ENCODE measurements around the gene ATP13A3. TPM values are rescaled to one million over a fixed set of nuclear protein-coding genes. Genes with fewer than 3 reads are reported as not detected.
"Not testable (repeated sequence)": the region's sequence is repeated elsewhere in the genome, so short reads cannot be mapped to it uniquely, and the experiment has no call there.

ATP13A3 gene
- total RNA-seq = 100 to 1,000 TPM in 1 of 2 donors, 10 to 100 TPM in 1; 97.7 to 121 TPM

GRCh38 chr3:194486540-194487288 is at the start of gene ATP13A3:
ATP13A3 (minus strand) TSS chr3:194487002; CDS start chr3:194462190, 24,812 bp downstream.
- Mint-ChIP-seq H3K36me3 (ENCODE audit: insufficient read depth in 2 of 2) (peaks cover 10 to 17% of the 10 kb centered on the region in 2 donors), H3K9me3 (peaks cover 0 to 4% of the 10 kb centered on the region in 2 donors)
- DNase-seq = peak; percentile 91

GRCh38 chr3:194535199-194535598 is 48.4 kb upstream of the ATP13A3 start:
- H3K4me1 Mint-ChIP-seq (ENCODE audit: low read depth); H3K4me3 Mint-ChIP-seq; DNase-seq; ATAC-seq (replicated peaks in 1 of 2); H3K27ac Mint-ChIP-seq; H3K9me3 Mint-ChIP-seq; H3K27me3 Mint-ChIP-seq (ENCODE audit: low read depth): not testable (repeated sequence)
- H3K36me3 Mint-ChIP-seq (ENCODE audit: insufficient read depth in 2 of 2) = peaks cover 3 to 11% of the 10 kb centered on the region in 2 donors

More at GRCh38 chr3:194486540-194487288, at the start of gene ATP13A3:
- peak within 1 kb of the TSS; percentile 92 to 99 for H3K4me3 Mint-ChIP-seq
- peaks cover 71% of the 10 kb centered on the region for H3K4me1 Mint-ChIP-seq (ENCODE audit: low read depth)
- peak within 1 kb of the TSS; percentile 99 for H3K27ac Mint-ChIP-seq
- ATAC-seq (replicated peaks in 1 of 2) = peak; percentile 81 to 85
- no peaks in the 10 kb centered on the region for H3K27me3 Mint-ChIP-seq (ENCODE audit: low read depth)

GRCh38 chr3:194534243-194534642 is 47.4 kb upstream of the ATP13A3 start:
- H3K4me3 Mint-ChIP-seq = no peak overlapping the region
- H3K4me1 Mint-ChIP-seq (ENCODE audit: low read depth) = no peaks in the 10 kb centered on the region
- H3K27ac Mint-ChIP-seq = no peak overlapping the region
- peaks cover 3 to 11% of the 10 kb centered on the region in 2 donors for H3K36me3 Mint-ChIP-seq (ENCODE audit: insufficient read depth in 2 of 2)
- H3K9me3 Mint-ChIP-seq = peaks cover 0 to 2% of the 10 kb centered on the region in 2 donors
- DNase-seq = no peak
- no peak for ATAC-seq (replicated peaks in 1 of 2)
- no peaks in the 10 kb centered on the region for H3K27me3 Mint-ChIP-seq (ENCODE audit: low read depth)

GRCh38 chr3:194532591-194532990 is 45.8 kb upstream of the ATP13A3 start:
- Mint-ChIP-seq H3K36me3 (ENCODE audit: insufficient read depth in 2 of 2) (peaks cover 3 to 11% of the 10 kb centered on the region in 2 donors), H3K4me3 (no peak overlapping the region), H3K27ac (no peak overlapping the region), H3K9me3 (peaks cover 0 to 2% of the 10 kb centered on the region in 2 donors), H3K27me3 (ENCODE audit: low read depth) (no peaks in the 10 kb centered on the region), H3K4me1 (ENCODE audit: low read depth) (no peaks in the 10 kb centered on the region)
- ATAC-seq (replicated peaks in 1 of 2) (peak in 1 of 2 donors; percentile 65), DNase-seq (no peak)

- Mint-ChIP-seq H3K27me3 (ENCODE audit: low read depth) (peaks cover 11% of the 10 kb centered on the region), H3K36me3 (ENCODE audit: insufficient read depth in 2 of 2) (peaks cover 0 to 2% of the 10 kb centered on the region in 2 donors), H3K4me1 (ENCODE audit: low read depth) (no peaks in the 10 kb centered on the region), H3K9me3 (peaks cover 0 to 3% of the 10 kb centered on the region in 2 donors), H3K27ac (no peak overlapping the region), H3K4me3 (no peak overlapping the region)
- ATAC-seq (replicated peaks in 1 of 2) (no peak), DNase-seq (no peak)
Measured at GRCh38 chr3:194527726-194528125, 40.9 kb upstream of the ATP13A3 start.

GRCh38 chr3:194526164-194526563 is 39.4 kb upstream of the ATP13A3 start:
- Mint-ChIP-seq H3K27ac (no peak overlapping the region), H3K4me1 (ENCODE audit: low read depth) (peaks cover 13% of the 10 kb centered on the region), H3K4me3 (no peak overlapping the region), H3K27me3 (ENCODE audit: low read depth) (peaks cover 17% of the 10 kb centered on the region), H3K9me3 (peaks cover 0 to 5% of the 10 kb centered on the region in 2 donors), H3K36me3 (ENCODE audit: insufficient read depth in 2 of 2) (peaks cover 2 to 6% of the 10 kb centered on the region in 2 donors)
- no peak for ATAC-seq (replicated peaks in 1 of 2)
- no peak for DNase-seq

- Mint-ChIP-seq H3K4me1 (ENCODE audit: low read depth) (peaks cover 44% of the 10 kb centered on the region), H3K27ac (no peak overlapping the region), H3K36me3 (ENCODE audit: insufficient read depth in 2 of 2) (peaks cover 5 to 13% of the 10 kb centered on the region in 2 donors), H3K4me3 (no peak overlapping the region), H3K9me3 (peaks cover 2 to 7% of the 10 kb centered on the region in 2 donors), H3K27me3 (ENCODE audit: low read depth) (peaks cover 30% of the 10 kb centered on the region)
- ATAC-seq (replicated peaks in 1 of 2) (no peak), DNase-seq (no peak)
Measured at GRCh38 chr3:194522579-194523046, 35.8 kb upstream of the ATP13A3 start.

- peaks cover 5 to 13% of the 10 kb centered on the region in 2 donors for H3K36me3 Mint-ChIP-seq (ENCODE audit: insufficient read depth in 2 of 2)
- ATAC-seq (replicated peaks in 1 of 2) (no peak), DNase-seq (no peak)
- peaks cover 39% of the 10 kb centered on the region for H3K27me3 Mint-ChIP-seq (ENCODE audit: low read depth)
- H3K27ac Mint-ChIP-seq = no peak overlapping the region
- H3K4me1 Mint-ChIP-seq (ENCODE audit: low read depth) = peaks cover 44% of the 10 kb centered on the region
- H3K9me3 Mint-ChIP-seq = peaks cover 2 to 4% of the 10 kb centered on the region in 2 donors
- H3K4me3 Mint-ChIP-seq = peak overlapping the region; percentile 63 to 69
Measured at GRCh38 chr3:194521510-194522260, 34.9 kb upstream of the ATP13A3 start.

- DNase-seq (peak; percentile 82 to 86), ATAC-seq (replicated peaks in 1 of 2) (peak; percentile 98 to 99)
- peaks cover 3 to 13% of the 10 kb centered on the region in 2 donors for H3K36me3 Mint-ChIP-seq (ENCODE audit: insufficient read depth in 2 of 2)
- H3K27me3 Mint-ChIP-seq (ENCODE audit: low read depth) = peaks cover 37% of the 10 kb centered on the region
- peak overlapping the region; percentile 31 for H3K27ac Mint-ChIP-seq
- not testable (repeated sequence) for H3K9me3 Mint-ChIP-seq
- peak overlapping the region; percentile 63 to 69 for H3K4me3 Mint-ChIP-seq
- H3K4me1 Mint-ChIP-seq (ENCODE audit: low read depth) = peaks cover 44% of the 10 kb centered on the region
Measured at GRCh38 chr3:194520682-194521162, 33.9 kb upstream of the ATP13A3 start.

GRCh38 chr3:194520201-194520600 is 33.4 kb upstream of the ATP13A3 start:
- peaks cover 41% of the 10 kb centered on the region for H3K27me3 Mint-ChIP-seq (ENCODE audit: low read depth)
- not testable (repeated sequence) for DNase-seq, H3K27ac Mint-ChIP-seq, H3K9me3 Mint-ChIP-seq
- peaks cover 44% of the 10 kb centered on the region for H3K4me1 Mint-ChIP-seq (ENCODE audit: low read depth)
- peak in 1 of 2 donors; percentile 3 for ATAC-seq (replicated peaks in 1 of 2)
- H3K36me3 Mint-ChIP-seq (ENCODE audit: insufficient read depth in 2 of 2) = peaks cover 3 to 13% of the 10 kb centered on the region in 2 donors
- peak overlapping the region; percentile 16 to 63 for H3K4me3 Mint-ChIP-seq

GRCh38 chr3:194518652-194519051 is 31.9 kb upstream of the ATP13A3 start:
- Mint-ChIP-seq H3K27me3 (ENCODE audit: low read depth) (peaks cover 48% of the 10 kb centered on the region), H3K9me3 (peaks cover 2 to 4% of the 10 kb centered on the region in 2 donors), H3K4me3 (no peak overlapping the region), H3K36me3 (ENCODE audit: insufficient read depth in 2 of 2) (peaks cover 3 to 13% of the 10 kb centered on the region in 2 donors), H3K4me1 (ENCODE audit: low read depth) (peaks cover 44% of the 10 kb centered on the region), H3K27ac (no peak overlapping the region)
- ATAC-seq (replicated peaks in 1 of 2) = no peak
- DNase-seq = no peak

GRCh38 chr3:194517333-194517732 is 30.5 kb upstream of the ATP13A3 start:
- H3K27ac Mint-ChIP-seq = no peak overlapping the region
- H3K4me1 Mint-ChIP-seq (ENCODE audit: low read depth) = peaks cover 43% of the 10 kb centered on the region
- peaks cover 2% of the 10 kb centered on the region in 2 donors for H3K9me3 Mint-ChIP-seq
- H3K27me3 Mint-ChIP-seq (ENCODE audit: low read depth) = peaks cover 43% of the 10 kb centered on the region
- no peak overlapping the region for H3K4me3 Mint-ChIP-seq
- H3K36me3 Mint-ChIP-seq (ENCODE audit: insufficient read depth in 2 of 2) = peaks cover 3 to 13% of the 10 kb centered on the region in 2 donors
- DNase-seq (no peak), ATAC-seq (replicated peaks in 1 of 2) (no peak)

GRCh38 chr3:194514626-194515025 is 27.8 kb upstream of the ATP13A3 start:
- no peak for DNase-seq
- H3K4me1 Mint-ChIP-seq (ENCODE audit: low read depth) = peaks cover 16% of the 10 kb centered on the region
- ATAC-seq (replicated peaks in 1 of 2) = no peak
- H3K9me3 Mint-ChIP-seq = peaks cover 0 to 2% of the 10 kb centered on the region in 2 donors
- no peak overlapping the region for H3K4me3 Mint-ChIP-seq
- H3K27ac Mint-ChIP-seq = no peak overlapping the region
- H3K27me3 Mint-ChIP-seq (ENCODE audit: low read depth) = peaks cover 41% of the 10 kb centered on the region
- H3K36me3 Mint-ChIP-seq (ENCODE audit: insufficient read depth in 2 of 2) = peaks cover 2 to 3% of the 10 kb centered on the region in 2 donors
